ENCODE data around the gene TMEM182.

GRCh38 chr2:102761763-102762162, at the start of gene TMEM182:
- no peak for TF ChIP-seq CTCF (conservative IDR thresholded peaks at IDR 0.05)
- no peak for TF ChIP-seq EZH2 (IDR thresholded peaks at IDR 0.05; ENCODE audit: low read depth)

Measured in PC-9 (cell line).